ENCODE results near the gene SIX1. TPM values are rescaled to one million over a fixed set of nuclear protein-coding genes. Genes with fewer than 3 reads are reported as not detected.

The SIX1 gene
- total and polyA plus RNA-seq, 2 experiments from 2014 or later: 0.35 to 0.71 TPM

DNA sequence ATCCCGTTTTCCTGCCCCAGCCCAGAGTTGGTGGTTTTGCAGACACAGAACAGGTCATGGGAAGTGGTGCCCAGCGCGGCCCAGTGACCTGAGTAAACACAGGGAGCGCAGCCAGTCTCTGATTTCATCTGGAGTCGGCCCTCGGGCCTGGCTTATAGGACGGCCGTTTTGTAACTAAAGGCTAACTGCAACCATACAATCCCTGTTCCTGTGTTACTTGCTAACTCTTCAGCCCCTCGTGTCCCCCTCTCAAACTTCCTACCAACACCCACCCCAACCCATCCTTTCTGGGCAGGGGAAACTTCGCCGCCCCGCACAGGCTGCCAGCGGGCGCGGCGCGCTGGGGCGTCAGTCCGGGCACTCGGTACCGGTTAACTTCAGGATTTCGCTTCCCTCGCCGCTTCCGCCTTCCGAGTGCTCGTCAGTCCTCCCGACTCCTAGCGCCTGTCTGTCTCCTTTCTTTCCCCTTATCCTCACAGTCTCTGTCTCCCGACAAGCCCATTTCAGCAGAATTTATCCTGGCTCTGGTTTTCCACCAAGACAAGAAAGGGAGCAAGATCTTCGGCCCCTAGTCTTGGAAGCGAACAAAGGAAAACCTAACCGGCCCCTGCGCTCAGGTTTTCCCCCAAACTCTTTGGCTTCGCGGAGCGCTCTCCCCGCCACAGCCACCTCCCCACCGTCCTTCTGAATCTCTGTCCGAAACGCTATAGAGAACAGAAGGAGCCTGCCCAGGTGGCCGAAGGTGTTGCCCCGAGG, 2.0 kb downstream of the SIX1 start:
- peak overlapping the region; percentile 64 for H3K4me3 ChIP-seq
- peak overlapping the region; percentile 65 for H3K4me3 Mint-ChIP-seq
- ATAC-seq: peak; percentile 1; the same call in 2 of the 3 replicates
- H3K79me2 ChIP-seq (replicated peaks; ENCODE audit: insufficient read depth): no peaks in the 10 kb centered on the region
- H3K4me2 ChIP-seq: peak overlapping the region; percentile 80
- peak; percentile 75 for DNase-seq (ENCODE audit: low spot score)
- peaks cover 100% of the 10 kb centered on the region for H3K27me3 ChIP-seq (ENCODE audit: insufficient read depth)
- H3K4me1 Mint-ChIP-seq: peaks cover 68% of the 10 kb centered on the region
- no peaks in the 10 kb centered on the region for H3K36me3 ChIP-seq (ENCODE audit: insufficient read depth)
- H2AFZ ChIP-seq: 0 out of 2 replicates have a peak overlapping the region, but pooled peaks have one; percentile 7
- H3K9me3 Mint-ChIP-seq: peaks cover 3% of the 10 kb centered on the region; the same call in 1 of the 3 replicates
- no peak overlapping the region for H3K27ac ChIP-seq (ENCODE audit: low read depth)
- H3K27me3 Mint-ChIP-seq (ENCODE audit: insufficient read depth, low read depth, poor library complexity): peaks cover 99% of the 10 kb centered on the region
- TF ChIP-seq NANOG (IDR thresholded peaks at IDR 0.05; ENCODE audit: borderline replicate concordance) (no peak), POLR2AphosphoS5 (IDR thresholded peaks at IDR 0.05; ENCODE audit: low read depth) (no peak), EZH2 (IDR thresholded peaks at IDR 0.05; ENCODE audit: low read depth, unreplicated experiment) (peak; percentile 95), ZNF331 (CRISPR knock-in tag; IDR thresholded peaks at IDR 0.05; ENCODE audit: low read depth) (no peak), EZH2phosphoT487 (IDR thresholded peaks at IDR 0.05; ENCODE audit: unreplicated experiment) (peak; percentile 87), STAT1 (IDR thresholded peaks at IDR 0.05; ENCODE audit: unreplicated experiment) (no peak), CREB1 (CRISPR knock-in tag; IDR thresholded peaks at IDR 0.05; ENCODE audit: low read depth) (no peak), JUNB (IDR thresholded peaks at IDR 0.05; ENCODE audit: unreplicated experiment) (no peak), ZNF114 (CRISPR knock-in tag; IDR thresholded peaks at IDR 0.05) (no peak)
- TF ChIP-seq, protein P1, sequence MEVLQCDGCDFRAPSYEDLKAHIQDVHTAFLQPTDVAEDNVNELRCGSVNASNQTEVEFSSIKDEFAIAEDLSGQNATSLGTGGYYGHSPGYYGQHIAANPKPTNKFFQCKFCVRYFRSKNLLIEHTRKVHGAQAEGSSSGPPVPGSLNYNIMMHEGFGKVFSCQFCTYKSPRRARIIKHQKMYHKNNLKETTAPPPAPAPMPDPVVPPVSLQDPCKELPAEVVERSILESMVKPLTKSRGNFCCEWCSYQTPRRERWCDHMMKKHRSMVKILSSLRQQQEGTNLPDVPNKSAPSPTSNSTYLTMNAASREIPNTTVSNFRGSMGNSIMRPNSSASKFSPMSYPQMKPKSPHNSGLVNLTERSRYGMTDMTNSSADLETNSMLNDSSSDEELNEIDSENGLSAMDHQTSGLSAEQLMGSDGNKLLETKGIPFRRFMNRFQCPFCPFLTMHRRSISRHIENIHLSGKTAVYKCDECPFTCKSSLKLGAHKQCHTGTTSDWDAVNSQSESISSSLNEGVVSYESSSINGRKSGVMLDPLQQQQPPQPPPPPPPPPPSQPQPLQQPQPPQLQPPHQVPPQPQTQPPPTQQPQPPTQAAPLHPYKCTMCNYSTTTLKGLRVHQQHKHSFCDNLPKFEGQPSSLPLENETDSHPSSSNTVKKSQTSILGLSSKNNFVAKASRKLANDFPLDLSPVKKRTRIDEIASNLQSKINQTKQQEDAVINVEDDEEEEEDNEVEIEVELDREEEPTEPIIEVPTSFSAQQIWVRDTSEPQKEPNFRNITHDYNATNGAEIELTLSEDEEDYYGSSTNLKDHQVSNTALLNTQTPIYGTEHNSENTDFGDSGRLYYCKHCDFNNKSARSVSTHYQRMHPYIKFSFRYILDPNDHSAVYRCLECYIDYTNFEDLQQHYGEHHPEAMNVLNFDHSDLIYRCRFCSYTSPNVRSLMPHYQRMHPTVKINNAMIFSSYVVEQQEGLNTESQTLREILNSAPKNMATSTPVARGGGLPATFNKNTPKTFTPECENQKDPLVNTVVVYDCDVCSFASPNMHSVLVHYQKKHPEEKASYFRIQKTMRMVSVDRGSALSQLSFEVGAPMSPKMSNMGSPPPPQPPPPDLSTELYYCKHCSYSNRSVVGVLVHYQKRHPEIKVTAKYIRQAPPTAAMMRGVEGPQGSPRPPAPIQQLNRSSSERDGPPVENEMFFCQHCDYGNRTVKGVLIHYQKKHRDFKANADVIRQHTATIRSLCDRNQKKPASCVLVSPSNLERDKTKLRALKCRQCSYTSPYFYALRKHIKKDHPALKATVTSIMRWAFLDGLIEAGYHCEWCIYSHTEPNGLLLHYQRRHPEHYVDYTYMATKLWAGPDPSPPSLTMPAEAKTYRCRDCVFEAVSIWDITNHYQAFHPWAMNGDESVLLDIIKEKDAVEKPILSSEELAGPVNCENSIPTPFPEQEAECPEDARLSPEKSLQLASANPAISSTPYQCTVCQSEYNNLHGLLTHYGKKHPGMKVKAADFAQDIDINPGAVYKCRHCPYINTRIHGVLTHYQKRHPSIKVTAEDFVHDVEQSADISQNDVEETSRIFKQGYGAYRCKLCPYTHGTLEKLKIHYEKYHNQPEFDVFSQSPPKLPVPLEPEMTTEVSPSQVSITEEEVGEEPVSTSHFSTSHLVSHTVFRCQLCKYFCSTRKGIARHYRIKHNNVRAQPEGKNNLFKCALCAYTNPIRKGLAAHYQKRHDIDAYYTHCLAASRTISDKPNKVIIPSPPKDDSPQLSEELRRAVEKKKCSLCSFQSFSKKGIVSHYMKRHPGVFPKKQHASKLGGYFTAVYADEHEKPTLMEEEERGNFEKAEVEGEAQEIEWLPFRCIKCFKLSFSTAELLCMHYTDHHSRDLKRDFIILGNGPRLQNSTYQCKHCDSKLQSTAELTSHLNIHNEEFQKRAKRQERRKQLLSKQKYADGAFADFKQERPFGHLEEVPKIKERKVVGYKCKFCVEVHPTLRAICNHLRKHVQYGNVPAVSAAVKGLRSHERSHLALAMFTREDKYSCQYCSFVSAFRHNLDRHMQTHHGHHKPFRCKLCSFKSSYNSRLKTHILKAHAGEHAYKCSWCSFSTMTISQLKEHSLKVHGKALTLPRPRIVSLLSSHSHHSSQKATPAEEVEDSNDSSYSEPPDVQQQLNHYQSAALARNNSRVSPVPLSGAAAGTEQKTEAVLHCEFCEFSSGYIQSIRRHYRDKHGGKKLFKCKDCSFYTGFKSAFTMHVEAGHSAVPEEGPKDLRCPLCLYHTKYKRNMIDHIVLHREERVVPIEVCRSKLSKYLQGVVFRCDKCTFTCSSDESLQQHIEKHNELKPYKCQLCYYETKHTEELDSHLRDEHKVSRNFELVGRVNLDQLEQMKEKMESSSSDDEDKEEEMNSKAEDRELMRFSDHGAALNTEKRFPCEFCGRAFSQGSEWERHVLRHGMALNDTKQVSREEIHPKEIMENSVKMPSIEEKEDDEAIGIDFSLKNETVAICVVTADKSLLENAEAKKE (CRISPR knock-in tag; IDR thresholded peaks at IDR 0.05): no peak
- TF ChIP-seq, protein P2, sequence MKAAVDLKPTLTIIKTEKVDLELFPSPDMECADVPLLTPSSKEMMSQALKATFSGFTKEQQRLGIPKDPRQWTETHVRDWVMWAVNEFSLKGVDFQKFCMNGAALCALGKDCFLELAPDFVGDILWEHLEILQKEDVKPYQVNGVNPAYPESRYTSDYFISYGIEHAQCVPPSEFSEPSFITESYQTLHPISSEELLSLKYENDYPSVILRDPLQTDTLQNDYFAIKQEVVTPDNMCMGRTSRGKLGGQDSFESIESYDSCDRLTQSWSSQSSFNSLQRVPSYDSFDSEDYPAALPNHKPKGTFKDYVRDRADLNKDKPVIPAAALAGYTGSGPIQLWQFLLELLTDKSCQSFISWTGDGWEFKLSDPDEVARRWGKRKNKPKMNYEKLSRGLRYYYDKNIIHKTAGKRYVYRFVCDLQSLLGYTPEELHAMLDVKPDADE (IDR thresholded peaks at IDR 0.05): no peak
- TF ChIP-seq, protein P3, sequence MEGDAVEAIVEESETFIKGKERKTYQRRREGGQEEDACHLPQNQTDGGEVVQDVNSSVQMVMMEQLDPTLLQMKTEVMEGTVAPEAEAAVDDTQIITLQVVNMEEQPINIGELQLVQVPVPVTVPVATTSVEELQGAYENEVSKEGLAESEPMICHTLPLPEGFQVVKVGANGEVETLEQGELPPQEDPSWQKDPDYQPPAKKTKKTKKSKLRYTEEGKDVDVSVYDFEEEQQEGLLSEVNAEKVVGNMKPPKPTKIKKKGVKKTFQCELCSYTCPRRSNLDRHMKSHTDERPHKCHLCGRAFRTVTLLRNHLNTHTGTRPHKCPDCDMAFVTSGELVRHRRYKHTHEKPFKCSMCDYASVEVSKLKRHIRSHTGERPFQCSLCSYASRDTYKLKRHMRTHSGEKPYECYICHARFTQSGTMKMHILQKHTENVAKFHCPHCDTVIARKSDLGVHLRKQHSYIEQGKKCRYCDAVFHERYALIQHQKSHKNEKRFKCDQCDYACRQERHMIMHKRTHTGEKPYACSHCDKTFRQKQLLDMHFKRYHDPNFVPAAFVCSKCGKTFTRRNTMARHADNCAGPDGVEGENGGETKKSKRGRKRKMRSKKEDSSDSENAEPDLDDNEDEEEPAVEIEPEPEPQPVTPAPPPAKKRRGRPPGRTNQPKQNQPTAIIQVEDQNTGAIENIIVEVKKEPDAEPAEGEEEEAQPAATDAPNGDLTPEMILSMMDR (conservative IDR thresholded peaks at IDR 0.05; ENCODE audit: low read depth in 2 of 2): no peak
- TF ChIP-seq, protein P4, sequence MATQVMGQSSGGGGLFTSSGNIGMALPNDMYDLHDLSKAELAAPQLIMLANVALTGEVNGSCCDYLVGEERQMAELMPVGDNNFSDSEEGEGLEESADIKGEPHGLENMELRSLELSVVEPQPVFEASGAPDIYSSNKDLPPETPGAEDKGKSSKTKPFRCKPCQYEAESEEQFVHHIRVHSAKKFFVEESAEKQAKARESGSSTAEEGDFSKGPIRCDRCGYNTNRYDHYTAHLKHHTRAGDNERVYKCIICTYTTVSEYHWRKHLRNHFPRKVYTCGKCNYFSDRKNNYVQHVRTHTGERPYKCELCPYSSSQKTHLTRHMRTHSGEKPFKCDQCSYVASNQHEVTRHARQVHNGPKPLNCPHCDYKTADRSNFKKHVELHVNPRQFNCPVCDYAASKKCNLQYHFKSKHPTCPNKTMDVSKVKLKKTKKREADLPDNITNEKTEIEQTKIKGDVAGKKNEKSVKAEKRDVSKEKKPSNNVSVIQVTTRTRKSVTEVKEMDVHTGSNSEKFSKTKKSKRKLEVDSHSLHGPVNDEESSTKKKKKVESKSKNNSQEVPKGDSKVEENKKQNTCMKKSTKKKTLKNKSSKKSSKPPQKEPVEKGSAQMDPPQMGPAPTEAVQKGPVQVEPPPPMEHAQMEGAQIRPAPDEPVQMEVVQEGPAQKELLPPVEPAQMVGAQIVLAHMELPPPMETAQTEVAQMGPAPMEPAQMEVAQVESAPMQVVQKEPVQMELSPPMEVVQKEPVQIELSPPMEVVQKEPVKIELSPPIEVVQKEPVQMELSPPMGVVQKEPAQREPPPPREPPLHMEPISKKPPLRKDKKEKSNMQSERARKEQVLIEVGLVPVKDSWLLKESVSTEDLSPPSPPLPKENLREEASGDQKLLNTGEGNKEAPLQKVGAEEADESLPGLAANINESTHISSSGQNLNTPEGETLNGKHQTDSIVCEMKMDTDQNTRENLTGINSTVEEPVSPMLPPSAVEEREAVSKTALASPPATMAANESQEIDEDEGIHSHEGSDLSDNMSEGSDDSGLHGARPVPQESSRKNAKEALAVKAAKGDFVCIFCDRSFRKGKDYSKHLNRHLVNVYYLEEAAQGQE (IDR thresholded peaks at IDR 0.05; ENCODE audit: unreplicated experiment): no peak
- H3F3A ChIP-seq (replicated peaks; ENCODE audit: low read depth): 0 out of 2 replicates have a peak, but pooled peaks cover 28% of the 10 kb centered on the region
- H3K27ac Mint-ChIP-seq: no peak overlapping the region
- no peaks in the 10 kb centered on the region; the same call in 2 of the 3 replicates for H3K36me3 Mint-ChIP-seq (ENCODE audit: low read depth)
- H3K4me1 ChIP-seq (ENCODE audit: insufficient read depth): peaks cover 78% of the 10 kb centered on the region
- no peaks in the 10 kb centered on the region for H3K9me2 ChIP-seq (ENCODE audit: insufficient read depth)
- peaks cover 17% of the 10 kb centered on the region for H4K20me1 ChIP-seq (replicated peaks; ENCODE audit: insufficient read depth)
